Measurements from ENCODE around the gene ARHGAP42. TPM values are rescaled to one million over a fixed set of nuclear protein-coding genes. Genes with fewer than 3 reads are reported as not detected.

Gene ARHGAP42
- polyA plus RNA-seq, 1 donor (not counting 4 experiments of a cell fraction or from before 2014, with no cell fraction given), result 5.5 TPM

GRCh38 chr11:100757646-100758045 lies 70.6 kb downstream of the ARHGAP42 start:
- TF ChIP-seq EZH2 (IDR thresholded peaks at IDR 0.05; ENCODE audit: low read length), result no peak
- TF ChIP-seq CTCF (optimal IDR thresholded peaks at IDR 0.05 in 1 of 3, IDR thresholded peaks at IDR 0.05 in 1 of 3, conservative IDR thresholded peaks at IDR 0.05 in 1 of 3; ENCODE audit: extremely low read depth in 1 of 3, insufficient read depth in 2 of 3, low read length in 3 of 3), result no peak
- H3K9me1 ChIP-seq (ENCODE audit: control insufficient read depth, extremely low read depth, insufficient read depth, low read length), result no peaks in the 10 kb centered on the region
- H3K79me2 ChIP-seq (ENCODE audit: control insufficient read depth, insufficient read depth, low read length), result no peaks in the 10 kb centered on the region
- no peak for FAIRE-seq
- H3K9ac ChIP-seq (ENCODE audit: control insufficient read depth, extremely low read depth, insufficient read depth, low read length), result no peak overlapping the region
- DNase-seq (ENCODE audit: low read depth, low spot score), result no peak
- H3K9me3 ChIP-seq (ENCODE audit: control insufficient read depth, low read depth, low read length), result no peaks in the 10 kb centered on the region
- H3K4me1 ChIP-seq (ENCODE audit: control insufficient read depth, extremely low read depth, insufficient read depth, low read length), result peaks cover 11% of the 10 kb centered on the region
- no peaks in the 10 kb centered on the region for H4K20me1 ChIP-seq (ENCODE audit: control insufficient read depth, extremely low read depth, insufficient read depth, low read length)
- no peak overlapping the region for H3K4me2 ChIP-seq (ENCODE audit: control insufficient read depth, extremely low read depth, insufficient read depth, low read depth, low read length)
- no peak overlapping the region for H2AFZ ChIP-seq (ENCODE audit: control insufficient read depth, low read length)
- no peaks in the 10 kb centered on the region for H3K36me3 ChIP-seq (ENCODE audit: control insufficient read depth in 2 of 2, extremely low read depth in 1 of 2, insufficient read depth in 2 of 2, low read length in 2 of 2)
- dilution Hi-C loops (cut with MboI; ENCODE audit: extremely low pct_ligation_motif_present, low sequenced_read_pairs), result no loop called here
- H3K27ac ChIP-seq (ENCODE audit: control insufficient read depth, insufficient read depth, low read length), result no peak overlapping the region
- H3K4me3 ChIP-seq (ENCODE audit: control insufficient read depth in 2 of 3, extremely low read depth in 1 of 3, insufficient read depth in 2 of 3, low read depth in 1 of 3, low read length in 3 of 3), result no peak overlapping the region
- H3K27me3 ChIP-seq (ENCODE audit: control insufficient read depth, extremely low read depth, insufficient read depth, low read length), result no peaks in the 10 kb centered on the region

GRCh38 chr11:100759106-100759505 lies 72.0 kb downstream of the ARHGAP42 start:
- H3K79me2 ChIP-seq (ENCODE audit: control insufficient read depth, insufficient read depth, low read length), result no peaks in the 10 kb centered on the region
- no peak for TF ChIP-seq EZH2 (IDR thresholded peaks at IDR 0.05; ENCODE audit: low read length)

GRCh38 chr11:100759856-100760255 lies 72.8 kb downstream of the ARHGAP42 start:
- TF ChIP-seq EZH2 (IDR thresholded peaks at IDR 0.05; ENCODE audit: low read length) (no peak), CTCF (optimal IDR thresholded peaks at IDR 0.05 in 1 of 3, IDR thresholded peaks at IDR 0.05 in 1 of 3, conservative IDR thresholded peaks at IDR 0.05 in 1 of 3; ENCODE audit: extremely low read depth in 1 of 3, insufficient read depth in 2 of 3, low read length in 3 of 3) (no peak)
- no peaks in the 10 kb centered on the region for H3K79me2 ChIP-seq (ENCODE audit: control insufficient read depth, insufficient read depth, low read length)
- dilution Hi-C loops (cut with MboI; ENCODE audit: extremely low pct_ligation_motif_present, low sequenced_read_pairs), result no loop called here
- H3K9me3 ChIP-seq (ENCODE audit: control insufficient read depth, low read depth, low read length), result no peaks in the 10 kb centered on the region
- H3K4me2 ChIP-seq (ENCODE audit: control insufficient read depth, extremely low read depth, insufficient read depth, low read depth, low read length), result no peak overlapping the region
- no peaks in the 10 kb centered on the region for H4K20me1 ChIP-seq (ENCODE audit: control insufficient read depth, extremely low read depth, insufficient read depth, low read length)
- H3K4me1 ChIP-seq (ENCODE audit: control insufficient read depth, extremely low read depth, insufficient read depth, low read length), result no peaks in the 10 kb centered on the region
- no peaks in the 10 kb centered on the region for H3K36me3 ChIP-seq (ENCODE audit: control insufficient read depth in 2 of 2, extremely low read depth in 1 of 2, insufficient read depth in 2 of 2, low read length in 2 of 2)
- no peak overlapping the region for H3K9ac ChIP-seq (ENCODE audit: control insufficient read depth, extremely low read depth, insufficient read depth, low read length)
- no peak overlapping the region for H3K27ac ChIP-seq (ENCODE audit: control insufficient read depth, insufficient read depth, low read length)
- no peak overlapping the region for H3K4me3 ChIP-seq (ENCODE audit: control insufficient read depth in 2 of 3, extremely low read depth in 1 of 3, insufficient read depth in 2 of 3, low read depth in 1 of 3, low read length in 3 of 3)
- H3K9me1 ChIP-seq (ENCODE audit: control insufficient read depth, extremely low read depth, insufficient read depth, low read length), result no peaks in the 10 kb centered on the region
- H2AFZ ChIP-seq (ENCODE audit: control insufficient read depth, low read length), result no peak overlapping the region
- no peaks in the 10 kb centered on the region for H3K27me3 ChIP-seq (ENCODE audit: control insufficient read depth, extremely low read depth, insufficient read depth, low read length)
- FAIRE-seq, result no peak
- no peak for DNase-seq (ENCODE audit: low read depth, low spot score)

More at GRCh38 chr11:100759106-100759505, 72.0 kb downstream of the ARHGAP42 start:
- no peak overlapping the region for H2AFZ ChIP-seq (ENCODE audit: control insufficient read depth, low read length)
- no peak overlapping the region for H3K4me2 ChIP-seq (ENCODE audit: control insufficient read depth, extremely low read depth, insufficient read depth, low read depth, low read length)
- H3K27me3 ChIP-seq (ENCODE audit: control insufficient read depth, extremely low read depth, insufficient read depth, low read length), result no peaks in the 10 kb centered on the region
- H4K20me1 ChIP-seq (ENCODE audit: control insufficient read depth, extremely low read depth, insufficient read depth, low read length), result no peaks in the 10 kb centered on the region
- no peaks in the 10 kb centered on the region for H3K9me1 ChIP-seq (ENCODE audit: control insufficient read depth, extremely low read depth, insufficient read depth, low read length)
- H3K27ac ChIP-seq (ENCODE audit: control insufficient read depth, insufficient read depth, low read length), result no peak overlapping the region
- DNase-seq (ENCODE audit: low read depth, low spot score), result no peak
- H3K4me1 ChIP-seq (ENCODE audit: control insufficient read depth, extremely low read depth, insufficient read depth, low read length), result no peaks in the 10 kb centered on the region
- no peaks in the 10 kb centered on the region for H3K9me3 ChIP-seq (ENCODE audit: control insufficient read depth, low read depth, low read length)
- FAIRE-seq, result no peak
- no peak overlapping the region for H3K9ac ChIP-seq (ENCODE audit: control insufficient read depth, extremely low read depth, insufficient read depth, low read length)
- dilution Hi-C loops (cut with MboI; ENCODE audit: extremely low pct_ligation_motif_present, low sequenced_read_pairs), result no loop called here
- H3K36me3 ChIP-seq (ENCODE audit: control insufficient read depth in 2 of 2, extremely low read depth in 1 of 2, insufficient read depth in 2 of 2, low read length in 2 of 2), result no peaks in the 10 kb centered on the region
- H3K4me3 ChIP-seq (ENCODE audit: control insufficient read depth in 2 of 3, extremely low read depth in 1 of 3, insufficient read depth in 2 of 3, low read depth in 1 of 3, low read length in 3 of 3), result no peak overlapping the region
